Erythroblast (primary cell): ENCODE measurements around the gene SLC9A5.
A peak's percentile ranks its signal among the peaks of the same experiment; 100 is the strongest.

ENCODE experiments used
- DNase-seq, 2 experiments: peaks; one replicate each; lab custom pipeline; 2025; lab: John Stamatoyannopoulos, UW
- GATA1 ChIP-seq: IDR thresholded peaks from 2 replicates; pipeline ENCODE4 v1.6.1; 2011; ENCODE audit warnings: low read depth, mild to moderate bottlenecking, control low read depth, low read length, moderate library complexity
- POLR2A ChIP-seq: IDR thresholded peaks from 2 replicates; pipeline ENCODE4 v1.6.1; 2011; ENCODE audit warnings: mild to moderate bottlenecking, low read length

The SLC9A5 gene, protein sequence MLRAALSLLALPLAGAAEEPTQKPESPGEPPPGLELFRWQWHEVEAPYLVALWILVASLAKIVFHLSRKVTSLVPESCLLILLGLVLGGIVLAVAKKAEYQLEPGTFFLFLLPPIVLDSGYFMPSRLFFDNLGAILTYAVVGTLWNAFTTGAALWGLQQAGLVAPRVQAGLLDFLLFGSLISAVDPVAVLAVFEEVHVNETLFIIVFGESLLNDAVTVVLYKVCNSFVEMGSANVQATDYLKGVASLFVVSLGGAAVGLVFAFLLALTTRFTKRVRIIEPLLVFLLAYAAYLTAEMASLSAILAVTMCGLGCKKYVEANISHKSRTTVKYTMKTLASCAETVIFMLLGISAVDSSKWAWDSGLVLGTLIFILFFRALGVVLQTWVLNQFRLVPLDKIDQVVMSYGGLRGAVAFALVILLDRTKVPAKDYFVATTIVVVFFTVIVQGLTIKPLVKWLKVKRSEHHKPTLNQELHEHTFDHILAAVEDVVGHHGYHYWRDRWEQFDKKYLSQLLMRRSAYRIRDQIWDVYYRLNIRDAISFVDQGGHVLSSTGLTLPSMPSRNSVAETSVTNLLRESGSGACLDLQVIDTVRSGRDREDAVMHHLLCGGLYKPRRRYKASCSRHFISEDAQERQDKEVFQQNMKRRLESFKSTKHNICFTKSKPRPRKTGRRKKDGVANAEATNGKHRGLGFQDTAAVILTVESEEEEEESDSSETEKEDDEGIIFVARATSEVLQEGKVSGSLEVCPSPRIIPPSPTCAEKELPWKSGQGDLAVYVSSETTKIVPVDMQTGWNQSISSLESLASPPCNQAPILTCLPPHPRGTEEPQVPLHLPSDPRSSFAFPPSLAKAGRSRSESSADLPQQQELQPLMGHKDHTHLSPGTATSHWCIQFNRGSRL

DNA sequence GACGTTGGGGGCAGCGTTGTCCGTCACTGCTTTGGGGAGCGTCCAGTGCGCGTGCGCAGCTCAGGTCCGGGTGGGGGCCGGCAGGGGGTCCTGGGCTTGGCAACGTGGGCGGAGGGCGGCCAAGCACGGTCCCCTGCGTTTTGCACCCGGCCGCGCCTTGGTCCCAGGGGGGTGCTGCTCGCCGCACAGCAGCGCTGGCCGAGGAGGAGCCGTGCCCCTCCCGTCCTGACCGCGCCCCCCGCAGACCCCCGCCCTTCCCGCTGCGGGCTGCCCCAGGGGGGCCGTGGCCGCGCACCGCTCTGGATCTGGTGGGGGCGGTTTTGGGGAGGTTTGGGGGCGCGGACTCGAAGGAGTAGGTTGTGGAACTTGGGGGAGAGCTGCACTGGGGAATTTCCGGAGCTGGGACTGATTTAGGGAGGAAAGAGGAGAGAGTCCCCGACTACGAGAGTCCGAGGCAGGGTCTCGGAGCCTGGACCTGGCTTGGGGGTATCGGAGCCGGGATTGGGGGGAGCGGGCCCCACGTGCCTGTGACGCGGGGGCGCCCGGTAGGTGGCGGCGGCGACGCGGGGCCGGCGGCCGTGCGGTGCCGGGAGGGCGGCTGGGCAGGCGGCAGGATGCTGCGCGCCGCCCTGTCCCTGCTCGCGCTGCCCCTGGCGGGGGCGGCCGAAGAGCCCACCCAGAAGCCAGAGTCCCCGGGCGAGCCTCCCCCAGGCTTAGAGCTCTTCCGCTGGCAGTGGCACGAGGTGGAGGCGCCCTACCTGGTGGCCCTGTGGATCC lies at the start of gene SLC9A5:
Gene SLC9A5 (plus strand): TSS at position 579 of the 777 bp plus-strand sequence. CDS start 36 bp downstream, at position 615.
- DNase-seq, result peak; percentile 48 to 58
- TF ChIP-seq POLR2A (no peak), GATA1 (no peak)

DNA sequence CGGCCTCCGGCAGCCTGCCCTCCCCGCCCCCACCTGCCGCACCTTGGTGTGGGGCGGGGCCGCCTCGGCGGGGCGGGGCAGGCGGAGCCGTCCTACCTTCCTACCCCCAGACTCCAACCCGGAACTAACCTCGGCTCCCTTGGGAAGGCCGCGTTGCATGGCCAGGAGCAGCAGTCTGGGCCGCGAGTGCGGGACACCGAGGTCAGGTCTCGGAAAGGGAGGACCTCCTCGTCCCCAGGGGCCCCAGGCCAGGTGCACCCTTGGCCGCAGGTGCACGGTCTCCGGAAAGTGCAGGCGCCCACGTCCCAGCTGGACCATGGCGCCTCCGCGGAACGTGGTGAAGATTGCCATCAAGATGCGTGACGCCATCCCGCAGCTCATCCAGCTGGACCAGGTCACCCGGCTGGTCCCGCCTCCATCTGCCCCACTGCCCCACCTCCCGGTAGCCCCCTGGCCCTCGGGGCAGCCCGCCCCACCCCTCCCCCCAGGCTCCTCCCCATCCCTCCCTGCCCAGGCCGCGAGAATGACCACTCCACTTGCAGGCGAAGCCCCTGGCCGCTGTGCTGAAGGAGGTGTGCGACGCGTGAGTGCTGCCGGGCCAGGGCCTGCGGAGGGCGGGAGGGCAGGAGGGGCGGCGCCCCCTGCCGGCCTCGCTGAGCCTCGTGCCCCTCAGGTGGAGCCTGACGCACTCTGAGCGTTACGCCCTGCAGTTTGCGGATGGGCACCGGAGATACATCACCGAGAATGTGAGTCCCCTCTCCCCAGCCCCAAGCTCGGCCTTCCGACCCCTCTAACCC lies 49.6 kb upstream of the SLC9A5 start, which contains the start of gene ELMO3:
Gene ELMO3 (plus strand): TSS at position 121 of the 797 bp plus-strand sequence. CDS start 196 bp downstream, at position 317.
- no peak for DNase-seq
- TF ChIP-seq GATA1 (no peak), POLR2A (no peak)

DNA sequence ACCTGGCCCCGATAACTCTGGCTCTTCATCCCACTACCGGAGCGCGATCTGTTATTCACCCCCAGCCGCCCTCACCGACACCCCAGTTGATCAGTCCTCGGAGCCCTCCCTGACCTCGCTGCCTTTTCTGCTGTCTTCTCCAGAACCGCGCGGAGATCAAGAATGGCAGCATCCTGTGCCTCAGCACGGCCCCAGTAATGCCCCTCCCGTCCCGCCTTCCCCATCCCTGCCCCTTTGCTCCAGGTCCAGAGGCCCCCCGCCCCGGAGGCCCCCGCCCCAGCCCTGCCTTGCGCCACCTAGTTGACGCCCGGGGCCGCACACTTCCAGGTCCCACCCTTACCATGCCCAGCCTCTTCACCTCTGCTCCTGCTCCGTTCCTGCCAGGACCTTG lies 49.0 kb upstream of the SLC9A5 start:
- no peak for DNase-seq
- no peak for TF ChIP-seq POLR2A
- no peak for TF ChIP-seq GATA1

DNA sequence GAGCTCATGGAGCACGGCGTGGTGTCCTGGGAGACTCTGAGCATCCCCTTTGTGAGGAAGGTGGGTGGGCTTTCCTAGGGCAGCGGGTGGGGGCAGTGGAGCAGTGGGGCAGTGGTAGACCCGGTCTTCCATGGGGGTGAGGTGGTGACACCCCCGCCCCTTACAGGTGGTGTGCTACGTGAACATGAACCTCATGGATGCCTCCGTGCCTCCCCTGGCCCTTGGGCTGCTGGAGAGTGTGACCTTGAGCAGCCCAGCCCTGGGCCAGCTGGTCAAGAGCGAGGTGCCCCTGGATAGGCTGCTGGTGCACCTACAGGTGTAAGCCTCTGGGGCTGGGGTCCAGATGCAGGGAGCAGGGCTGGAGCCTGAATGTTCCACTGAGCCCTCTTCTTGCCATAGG lies 48.3 kb upstream of the SLC9A5 start:
- TF ChIP-seq POLR2A (no peak), GATA1 (no peak)
- no peak for DNase-seq

DNA sequence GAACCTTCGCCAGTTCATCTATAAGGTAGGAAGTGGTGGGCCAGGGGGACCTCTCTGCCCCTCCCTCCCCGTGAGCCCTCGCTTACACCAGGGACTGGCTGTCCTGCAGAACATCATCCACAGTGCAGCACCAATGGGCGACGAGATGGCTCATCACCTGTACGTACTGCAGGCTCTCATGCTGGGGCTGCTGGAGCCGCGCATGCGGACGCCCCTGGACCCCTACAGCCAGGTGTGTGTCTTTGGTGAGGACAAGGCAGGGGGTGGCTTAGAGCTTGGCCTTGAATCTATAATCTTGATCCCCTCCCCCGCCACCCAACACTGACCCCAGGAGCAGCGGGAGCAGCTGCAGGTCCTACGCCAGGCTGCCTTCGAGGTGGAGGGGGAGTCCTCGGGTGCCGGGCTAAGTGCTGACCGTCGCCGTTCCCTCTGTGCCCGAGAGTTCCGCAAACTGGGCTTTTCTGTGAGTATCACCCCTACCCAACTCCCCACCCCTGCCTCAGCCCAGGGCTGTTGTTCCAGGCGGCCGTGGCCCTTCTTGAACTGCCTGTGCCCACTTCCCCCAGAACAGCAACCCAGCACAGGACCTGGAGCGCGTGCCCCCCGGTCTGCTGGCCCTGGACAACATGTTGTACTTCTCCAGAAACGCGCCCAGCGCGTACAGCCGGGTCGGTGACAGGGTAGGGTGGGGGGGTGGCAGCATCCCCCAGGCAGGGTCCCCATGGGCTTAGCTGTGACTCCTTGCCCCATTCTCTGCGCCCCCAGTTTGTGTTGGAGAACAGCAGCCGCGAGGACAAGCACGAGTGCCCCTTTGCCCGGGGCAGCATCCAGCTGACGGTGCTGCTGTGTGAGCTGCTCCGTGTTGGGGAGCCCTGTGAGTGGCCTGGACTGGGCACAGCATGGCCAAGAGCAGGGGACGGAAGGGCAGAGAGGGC lies 47.1 kb upstream of the SLC9A5 start:
- TF ChIP-seq GATA1, result no peak
- TF ChIP-seq POLR2A, result no peak

DNA sequence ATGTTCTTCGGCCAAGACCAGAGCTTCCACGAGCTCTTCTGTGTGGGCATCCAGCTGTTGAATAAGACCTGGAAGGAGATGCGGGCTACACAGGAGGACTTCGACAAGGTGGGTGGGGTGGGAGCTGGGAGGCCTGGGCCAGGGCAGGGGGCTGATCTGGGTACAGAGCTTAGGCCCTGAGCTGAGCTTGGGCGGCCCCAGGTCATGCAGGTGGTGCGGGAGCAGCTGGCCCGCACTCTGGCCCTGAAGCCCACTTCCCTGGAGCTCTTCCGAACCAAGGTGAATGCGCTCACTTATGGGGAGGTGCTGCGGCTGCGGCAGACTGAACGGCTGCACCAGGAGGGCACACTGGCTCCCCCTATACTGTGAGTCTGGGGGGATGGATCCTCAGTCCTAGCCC lies 46.4 kb upstream of the SLC9A5 start:
- DNase-seq, result no peak
- TF ChIP-seq GATA1 (no peak), POLR2A (no peak)

More for the DNA sequence above, 47.1 kb upstream of the SLC9A5 start:
- DNase-seq, result no peak

DNA sequence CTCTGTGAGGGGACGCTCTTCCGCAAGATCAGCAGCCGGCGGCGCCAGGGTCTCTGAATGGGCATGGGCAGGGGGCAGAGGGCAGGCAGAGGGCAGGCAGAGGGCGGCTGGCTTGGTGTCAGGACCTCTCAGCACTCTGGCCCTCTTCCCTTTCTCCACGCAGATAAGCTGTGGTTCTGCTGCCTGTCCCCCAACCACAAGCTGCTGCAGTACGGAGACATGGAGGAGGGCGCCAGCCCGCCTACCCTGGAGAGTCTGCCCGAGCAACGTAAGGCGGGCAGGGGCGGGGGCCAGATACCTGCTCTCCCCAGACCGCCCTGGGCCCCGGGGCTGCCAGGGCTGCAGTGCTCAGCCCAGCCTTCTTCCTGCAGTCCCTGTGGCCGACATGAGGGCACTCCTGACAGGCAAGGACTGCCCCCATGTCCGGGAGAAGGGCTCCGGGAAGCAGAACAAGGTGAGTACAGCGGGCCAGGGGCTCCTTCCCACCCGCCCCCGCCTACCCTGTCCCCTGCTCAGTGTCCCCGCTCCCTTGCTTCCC lies 45.8 kb upstream of the SLC9A5 start:
- DNase-seq, result no peak
- no peak for TF ChIP-seq GATA1
- TF ChIP-seq POLR2A, result no peak

DNA sequence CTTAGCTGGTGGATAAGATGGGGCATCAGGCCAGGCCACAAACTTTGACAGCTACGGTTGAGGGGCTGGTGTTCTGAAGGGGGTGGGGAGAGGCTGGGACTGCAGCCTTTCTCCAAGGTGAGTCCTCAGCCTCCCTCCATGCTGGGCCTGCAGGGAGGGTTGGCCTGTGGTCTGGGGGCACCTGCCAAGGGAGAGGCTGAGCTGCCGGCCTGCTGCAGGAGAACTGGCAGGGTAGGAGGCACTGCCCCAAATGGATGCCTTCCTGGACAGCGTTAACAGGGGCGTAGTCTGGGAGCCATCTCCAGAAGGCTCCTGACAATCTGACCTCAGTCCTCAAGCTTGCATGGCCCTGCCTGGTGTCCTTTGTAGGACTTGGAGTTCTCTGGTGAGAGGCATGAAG lies 44.7 kb upstream of the SLC9A5 start:
- no peak for DNase-seq
- TF ChIP-seq GATA1, result no peak
- no peak for TF ChIP-seq POLR2A

DNA sequence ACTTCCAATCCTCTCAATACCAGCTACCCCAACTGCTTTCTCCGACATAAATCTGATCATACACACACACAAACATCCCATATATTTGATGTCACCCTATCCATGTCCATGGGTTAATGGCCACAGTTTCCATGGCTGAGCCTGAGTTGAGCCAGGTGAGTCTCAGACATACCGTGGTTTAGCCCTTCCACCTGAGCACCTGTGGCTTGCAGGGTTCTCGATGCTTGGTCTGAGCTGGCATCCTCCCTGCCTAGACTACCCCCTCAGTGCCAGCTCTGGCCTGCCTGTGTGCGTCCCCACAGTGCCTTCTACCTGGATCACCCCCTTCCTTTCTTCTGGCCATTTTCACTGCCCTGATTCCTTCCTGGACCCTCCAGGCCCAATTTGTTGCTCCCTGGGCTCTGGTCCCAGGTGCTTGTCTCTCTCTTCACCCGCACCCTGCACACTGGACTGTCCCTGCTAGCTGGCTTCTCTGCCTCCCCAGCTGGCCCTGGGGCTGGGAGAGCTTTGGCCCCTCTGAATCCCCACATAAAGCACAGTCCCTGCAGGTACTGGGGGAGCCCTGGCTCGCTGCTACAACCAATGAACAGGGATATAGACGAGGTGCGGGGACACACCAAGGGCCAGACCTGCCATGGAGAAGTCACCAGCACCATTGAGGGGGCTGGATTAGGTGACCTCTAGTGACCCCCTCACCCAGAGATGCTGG lies 42.5 kb upstream of the SLC9A5 start:
- no peak for DNase-seq
- no peak for TF ChIP-seq GATA1
- peak; percentile 21 for TF ChIP-seq POLR2A

DNA sequence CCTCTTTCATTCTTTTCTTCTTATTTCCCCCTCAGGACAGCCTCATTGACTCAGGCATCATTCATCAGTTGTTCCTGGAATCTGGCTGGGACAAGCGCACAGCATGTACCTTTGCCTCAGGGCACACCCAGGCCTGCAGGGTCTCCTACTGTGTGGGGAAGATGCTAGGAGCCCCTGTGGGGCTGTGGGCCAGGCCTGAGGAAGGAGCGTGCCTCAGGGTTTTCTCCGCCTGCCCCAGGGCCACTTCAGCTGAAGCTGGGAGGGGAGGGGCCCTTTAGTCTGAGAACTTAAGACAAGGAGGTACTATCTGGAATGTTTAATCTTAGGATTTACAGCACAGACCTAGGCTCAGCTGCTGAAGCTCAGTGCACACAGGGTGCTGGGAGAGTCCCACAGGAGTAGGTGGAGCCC lies 41.9 kb upstream of the SLC9A5 start:
- DNase-seq, result no peak
- TF ChIP-seq GATA1 (no peak), POLR2A (no peak)
